Astrocyte (in vitro differentiated cells and primary cell): ENCODE data around the gene UBE2G2. TPM values are rescaled to one million over a fixed set of nuclear protein-coding genes. Genes with fewer than 3 reads are reported as not detected.

Source experiments
- DNase-seq: peaks from one replicate; pipeline ENCODE4 v3.0.0-alpha.2; 2010; ENCODE audit warnings: low read depth
- FAIRE-seq: peaks from 2 replicates; lab custom pipeline; 2011; peaks lifted over from hg19 to GRCh38; lab: Jason Lieb, UNC
- H2AFZ ChIP-seq: 2 replicates; pipeline ENCODE4 v1.6.0; 2012; ENCODE audit warnings: low read depth, low read length, inconsistent platforms
- H3K27ac ChIP-seq: 2 replicates; pipeline ENCODE4 v1.5.1; 2011; ENCODE audit warnings: low read depth, low read length, inconsistent platforms
- H3K27me3 ChIP-seq: 2 replicates; pipeline ENCODE4 v1.6.0; 2011; ENCODE audit warnings: low read length, inconsistent platforms; ENCODE audit not compliant: insufficient read depth
- H3K36me3 ChIP-seq: 2 replicates; pipeline ENCODE4 v1.5.1; 2011; ENCODE audit warnings: low read length, inconsistent platforms; ENCODE audit not compliant: insufficient read depth
- H3K4me1 ChIP-seq: 2 replicates; pipeline ENCODE4 v1.5.1; 2011; ENCODE audit warnings: low read length, inconsistent platforms; ENCODE audit not compliant: insufficient read depth
- H3K4me2 ChIP-seq: 2 replicates; pipeline ENCODE4 v1.6.0; 2012; ENCODE audit warnings: low read length, inconsistent platforms
- H3K4me3 ChIP-seq: 2 replicates; pipeline ENCODE4 v1.5.1; 2011; ENCODE audit warnings: low read depth, mild to moderate bottlenecking, low read length, inconsistent platforms; ENCODE audit not compliant: insufficient read depth
- H3K79me2 ChIP-seq: 2 replicates; pipeline ENCODE4 v1.6.0; 2012; ENCODE audit warnings: mild to moderate bottlenecking, low read length, inconsistent platforms; ENCODE audit not compliant: insufficient read depth
- H3K9ac ChIP-seq: 2 replicates; pipeline ENCODE4 v1.6.0; 2012; ENCODE audit warnings: mild to moderate bottlenecking, low read length, inconsistent platforms
- H3K9me3 ChIP-seq: 2 replicates; pipeline ENCODE4 v1.5.1; 2012; ENCODE audit warnings: low read depth, mild to moderate bottlenecking, low read length, inconsistent platforms; ENCODE audit not compliant: insufficient read depth
- H4K20me1 ChIP-seq: 2 replicates; pipeline ENCODE4 v1.6.0; 2012; ENCODE audit warnings: low read length, inconsistent platforms; ENCODE audit not compliant: insufficient read depth
- H3K27ac Mint-ChIP-seq: one replicate; pipeline ENCODE4 v1.8.0; 2021; ENCODE audit warnings: mild to moderate bottlenecking, mixed read lengths; ENCODE audit not compliant: unreplicated experiment
- H3K27me3 Mint-ChIP-seq: one replicate; pipeline ENCODE4 v1.8.0; 2021; ENCODE audit warnings: low read depth, mixed read lengths; ENCODE audit not compliant: unreplicated experiment
- H3K36me3 Mint-ChIP-seq: one replicate; pipeline ENCODE4 v1.8.0; 2021; ENCODE audit warnings: low read depth, mixed read lengths; ENCODE audit not compliant: unreplicated experiment
- H3K4me1 Mint-ChIP-seq: one replicate; pipeline ENCODE4 v1.8.0; 2021; ENCODE audit warnings: low read depth, mixed read lengths; ENCODE audit not compliant: unreplicated experiment
- H3K4me3 Mint-ChIP-seq: one replicate; pipeline ENCODE4 v1.8.0; 2021; ENCODE audit warnings: mild to moderate bottlenecking, moderate library complexity, mixed read lengths; ENCODE audit not compliant: unreplicated experiment
- H3K9me3 Mint-ChIP-seq: one replicate; pipeline ENCODE4 v1.8.0; 2021; ENCODE audit warnings: mild to moderate bottlenecking, mixed read lengths; ENCODE audit not compliant: unreplicated experiment
- CTCF ChIP-seq: IDR thresholded peaks from 2 replicates; pipeline ENCODE4 v1.5.1; 2011; ENCODE audit warnings: low read depth, mild to moderate bottlenecking, inconsistent platforms, low read length, moderate library complexity; ENCODE audit not compliant: insufficient read depth
- EZH2 ChIP-seq: IDR thresholded peaks from 2 replicates; pipeline ENCODE4 v1.6.1; 2012; ENCODE audit warnings: mild to moderate bottlenecking, low read length, inconsistent platforms; ENCODE audit not compliant: insufficient read depth
- total RNA-seq: library from RNA; stranded (reverse); gene quantifications from 2 replicates; pipeline ENCODE4 v1.2.1, GENCODE V29; 2021

UBE2G2 gene
- total RNA-seq, 1 donor from 2014 or later: 74.5 TPM

GRCh38 chr21:44720170-44720569 is 81.5 kb downstream of the UBE2G2 start:
- FAIRE-seq: no peak
- no peaks in the 10 kb centered on the region for H3K36me3 ChIP-seq
- H3K4me1 ChIP-seq: no peaks in the 10 kb centered on the region
- no peak overlapping the region for H3K4me3 ChIP-seq
- peaks cover 34% of the 10 kb centered on the region for H3K27me3 ChIP-seq
- peaks cover 51% of the 10 kb centered on the region for H3K27me3 Mint-ChIP-seq
- no peak overlapping the region for H3K4me2 ChIP-seq
- no peak overlapping the region for H3K27ac ChIP-seq
- peak overlapping the region; percentile 2 for H3K4me3 Mint-ChIP-seq
- no peaks in the 10 kb centered on the region for H3K9me3 ChIP-seq
- no peak overlapping the region for H3K9ac ChIP-seq
- H3K36me3 Mint-ChIP-seq: no peaks in the 10 kb centered on the region
- H4K20me1 ChIP-seq: no peaks in the 10 kb centered on the region
- peaks cover 5% of the 10 kb centered on the region for H3K4me1 Mint-ChIP-seq
- H3K79me2 ChIP-seq: no peaks in the 10 kb centered on the region
- H3K9me3 Mint-ChIP-seq: peaks cover 6% of the 10 kb centered on the region
- DNase-seq: no peak
- TF ChIP-seq CTCF: no peak
- TF ChIP-seq EZH2: no peak
- H3K27ac Mint-ChIP-seq: no peak overlapping the region
- H2AFZ ChIP-seq: no peak overlapping the region

Other genes with a start within 250 kb of the UBE2G2 start
- gene KRTAP10-3, start 243.0 kb downstream of the UBE2G2 start, total RNA-seq: not detected in 2 replicates
- gene KRTAP10-4, start 228.1 kb downstream of the UBE2G2 start, total RNA-seq: not detected in 2 replicates
- gene KRTAP10-5, start 221.2 kb downstream of the UBE2G2 start, total RNA-seq: not detected in 2 replicates
- not detected in 2 replicates for gene KRTAP10-6, start 209.3 kb downstream of the UBE2G2 start, total RNA-seq
- not detected in 2 replicates for gene KRTAP10-7, start 201.2 kb downstream of the UBE2G2 start, total RNA-seq
- gene KRTAP10-8, start 189.7 kb downstream of the UBE2G2 start, total RNA-seq: not detected in 2 replicates
- not detected in 2 replicates for gene KRTAP10-9, start 174.7 kb downstream of the UBE2G2 start, total RNA-seq
- gene KRTAP10-10, start 164.5 kb downstream of the UBE2G2 start, total RNA-seq: not detected in 2 replicates
- not detected in 2 replicates for gene KRTAP10-11, start 155.4 kb downstream of the UBE2G2 start, total RNA-seq
- not detected in 2 replicates for gene KRTAP12-4, start 147.2 kb downstream of the UBE2G2 start, total RNA-seq
- not detected in 2 replicates for gene KRTAP12-3, start 143.9 kb downstream of the UBE2G2 start, total RNA-seq
- gene KRTAP12-2, start 134.9 kb downstream of the UBE2G2 start, total RNA-seq: not detected in 2 replicates
- not detected in 2 replicates for gene KRTAP12-1, start 119.7 kb downstream of the UBE2G2 start, total RNA-seq
- gene KRTAP10-12, start 104.6 kb downstream of the UBE2G2 start, total RNA-seq: not detected in 2 replicates
- not detected in 2 replicates for gene TSPEAR, start 90.2 kb downstream of the UBE2G2 start, total RNA-seq
- 72.7 and 83.5 TPM in 2 replicates for gene SUMO3, start 16.2 kb upstream of the UBE2G2 start, total RNA-seq
- gene PTTG1IP, start 71.9 kb upstream of the UBE2G2 start, total RNA-seq: 208 and 240 TPM in 2 replicates
- 0.61 TPM in 1 of 2 replicates, not detected in the other for gene ITGB2, start 119.1 kb upstream of the UBE2G2 start, total RNA-seq
- gene SLX9, start 138.2 kb upstream of the UBE2G2 start, total RNA-seq: 26.0 and 38.8 TPM in 2 replicates